GM19238 (cell line): ENCODE measurements around the gene SIGLECL1.

Source experiments
- DNase-seq: peaks from one replicate; pipeline ENCODE4 v3.0.0; 2011; ENCODE audit warnings: low spot score; ENCODE audit not compliant: insufficient read length

Gene SIGLECL1

DNA sequence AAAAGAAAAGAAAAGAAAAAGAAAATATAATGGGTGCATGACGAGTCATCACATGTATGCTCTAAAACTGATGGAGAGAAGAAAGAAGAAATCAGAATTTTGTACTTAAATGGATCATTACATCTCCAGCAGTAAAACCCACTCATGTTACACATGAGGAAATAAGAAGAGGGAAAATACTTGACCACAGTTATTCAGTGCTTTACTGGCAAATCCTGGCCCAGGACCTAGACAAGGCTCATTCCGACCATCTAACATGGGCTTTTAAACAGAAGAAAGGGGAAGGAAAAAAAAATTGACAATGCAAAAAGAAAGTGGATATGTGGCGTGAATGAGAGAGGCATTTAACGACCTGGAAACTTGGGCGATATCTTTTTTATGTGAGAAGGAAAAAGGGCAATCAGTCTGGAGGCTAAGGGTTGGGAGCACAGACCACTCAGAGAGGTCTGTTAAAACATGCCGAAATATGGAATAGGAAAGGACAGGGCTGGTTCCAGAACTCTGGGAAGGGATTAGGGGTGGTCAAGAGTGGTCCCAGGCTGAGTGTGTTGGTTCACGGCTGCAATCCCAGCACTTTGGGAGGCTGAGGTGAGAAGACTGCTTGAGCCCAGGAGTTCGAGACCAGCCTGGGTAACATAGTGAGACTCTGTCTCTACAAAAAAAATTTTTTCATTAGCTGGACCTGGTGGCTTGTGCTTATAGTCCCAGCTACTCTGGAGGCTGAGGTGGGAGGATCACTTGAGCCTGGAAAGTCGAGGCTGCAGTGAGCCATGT is 1.6 kb downstream of the SIGLECL1 start:
- DNase-seq = no peak

DNA sequence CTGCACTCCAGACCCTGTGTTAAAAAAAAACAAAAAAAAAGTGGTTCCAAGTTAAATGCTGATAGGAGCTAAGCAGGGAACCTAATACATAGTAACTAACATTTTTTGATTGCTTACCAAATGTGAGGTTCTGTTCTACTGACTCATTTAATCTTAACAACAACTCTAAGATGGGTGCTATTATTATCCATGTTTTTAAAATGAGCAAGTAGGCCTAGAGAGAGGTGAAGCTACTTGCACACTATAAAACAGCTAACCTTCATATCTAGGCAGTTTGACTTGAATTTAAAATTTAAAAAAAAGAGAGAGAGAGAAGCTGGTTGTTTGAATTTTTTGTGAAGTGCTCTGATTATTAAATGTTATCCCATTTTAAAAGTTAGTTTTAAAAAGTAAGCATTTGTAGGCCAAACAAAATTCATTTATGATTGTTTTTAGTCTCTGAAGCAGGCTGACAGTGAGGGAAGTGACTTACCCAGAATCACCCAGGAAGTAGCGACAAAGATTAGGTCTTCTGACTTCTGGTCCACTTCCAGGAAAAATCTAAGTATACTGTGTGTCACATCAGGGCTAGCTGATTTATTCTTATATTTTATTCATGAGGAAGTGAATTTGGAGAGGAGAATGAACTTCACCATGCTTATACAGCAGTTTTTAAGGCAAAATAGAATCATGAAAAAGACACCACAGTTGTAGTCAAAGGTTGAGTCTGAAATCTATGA is 2.4 kb downstream of the SIGLECL1 start:
- DNase-seq = no peak

GRCh38 chr19:51256155-51256625 is 5.3 kb downstream of the SIGLECL1 start:
- DNase-seq = no peak

- DNase-seq = no peak
These were observed 6.6 kb downstream of the SIGLECL1 start for GRCh38 chr19:51257471-51257870.

- no peak for DNase-seq
These were observed 7.6 kb downstream of the SIGLECL1 start for GRCh38 chr19:51258165-51259160.

DNA sequence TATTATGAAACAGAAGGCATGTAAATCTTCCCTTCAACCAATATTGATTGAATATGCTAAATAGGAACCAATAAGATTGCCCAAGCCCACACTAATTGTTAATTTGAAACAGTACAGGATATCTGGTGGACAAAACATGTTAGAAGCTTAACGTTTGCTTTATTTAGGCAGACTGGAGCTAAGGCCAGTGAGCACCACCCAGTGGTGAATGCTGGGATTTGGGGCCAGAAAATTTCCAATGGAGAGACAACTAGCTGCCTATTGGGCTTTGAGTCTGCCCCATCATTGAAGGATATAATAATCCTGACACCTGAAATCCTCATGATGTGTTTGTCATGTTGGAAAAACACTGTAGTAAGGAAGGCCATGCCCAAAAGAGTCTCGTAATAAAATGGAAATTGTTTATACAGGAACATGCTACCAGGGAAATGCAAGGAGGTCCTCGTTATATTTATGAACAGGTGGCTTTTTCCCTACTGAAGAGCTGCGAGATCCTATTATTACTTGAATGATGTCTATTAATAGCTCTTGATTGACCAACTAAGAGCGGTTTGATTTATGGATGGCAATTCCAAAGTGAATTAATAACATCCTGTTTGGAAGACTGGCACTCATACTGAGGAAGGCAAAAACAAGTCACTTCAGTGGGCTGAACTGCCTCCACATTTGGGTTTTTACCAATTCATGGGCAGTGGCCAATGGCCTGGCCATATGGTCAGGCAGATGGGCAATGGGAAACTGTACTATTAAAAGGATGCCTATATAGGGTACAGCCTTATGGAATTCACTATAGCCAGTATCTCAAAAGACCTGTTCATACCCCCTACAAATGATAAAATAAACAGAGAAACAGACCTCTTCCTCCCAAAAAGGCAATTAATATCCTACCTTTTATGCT is 8.7 kb downstream of the SIGLECL1 start:
- DNase-seq = peak; percentile 25

DNA sequence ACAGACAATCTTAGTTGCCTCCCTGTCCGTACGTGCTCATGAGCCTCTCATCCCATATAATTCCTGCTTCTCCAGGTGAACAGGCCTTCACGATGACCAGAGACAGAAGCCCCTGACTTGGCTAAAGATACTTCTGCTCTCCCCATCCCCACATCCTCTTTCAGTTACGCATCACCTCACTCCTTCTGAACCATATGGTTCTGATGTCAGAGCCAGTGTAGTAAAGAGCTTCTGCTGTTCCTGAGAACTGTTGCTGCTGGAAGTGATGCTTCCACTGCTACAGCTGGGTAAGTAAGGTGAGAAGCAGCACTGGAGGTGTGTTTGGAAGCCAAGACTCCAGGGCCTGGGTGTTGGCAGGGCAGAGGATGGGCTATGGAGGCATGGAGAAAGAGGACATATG is 12.9 kb downstream of the SIGLECL1 start:
- no peak for DNase-seq

DNA sequence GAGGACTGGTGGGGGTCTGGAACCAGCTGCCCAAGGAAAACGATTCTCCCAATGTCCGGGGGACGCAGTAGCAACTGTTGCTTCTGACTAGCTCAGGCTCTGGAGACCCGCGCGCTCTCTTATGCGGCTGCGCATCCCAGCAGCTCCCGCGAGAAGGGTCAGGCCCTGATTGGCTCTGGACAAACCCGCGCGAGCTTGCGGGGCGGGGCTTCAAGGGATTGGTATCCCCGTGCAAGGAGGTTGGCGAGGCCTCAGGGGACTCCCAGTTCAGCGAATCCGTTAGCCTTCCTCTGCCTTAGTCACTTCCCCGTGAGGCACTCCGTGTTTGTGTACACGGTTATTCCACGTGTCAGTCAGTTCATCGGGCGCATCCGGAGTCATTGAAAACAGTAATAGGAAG is 20.2 kb downstream of the SIGLECL1 start:
- no peak for DNase-seq

DNA sequence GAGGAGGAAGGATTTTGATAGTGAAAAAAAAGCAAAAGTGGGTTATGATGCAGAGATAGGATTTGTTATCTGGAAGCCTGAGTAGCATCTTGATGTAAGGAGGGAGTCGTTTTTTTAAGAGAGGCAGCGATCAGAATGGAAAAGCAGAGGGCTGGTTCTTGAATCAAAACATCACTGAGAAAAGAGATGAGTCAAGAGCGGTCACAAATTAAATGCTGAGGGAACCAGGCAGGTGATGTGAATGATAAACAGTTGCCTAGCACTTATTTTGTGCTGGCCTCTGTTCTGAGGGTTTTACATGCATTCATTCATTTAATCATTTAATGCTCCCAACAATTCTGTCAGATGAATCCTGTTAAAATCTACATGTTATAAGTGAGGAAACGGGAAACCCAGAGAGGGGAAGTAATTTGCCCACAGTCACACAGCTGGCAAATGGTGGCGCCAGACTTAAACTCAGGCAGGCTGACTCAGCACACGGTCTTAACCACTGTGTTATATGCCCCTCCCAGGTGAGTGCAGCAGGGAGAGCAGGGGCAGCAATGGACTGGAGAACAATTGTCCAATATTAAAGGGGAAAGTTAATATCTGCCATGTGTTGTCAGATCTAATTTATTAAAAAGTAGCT is 21.4 kb downstream of the SIGLECL1 start:
- DNase-seq = no peak

GRCh38 chr19:51274049-51274770 is 23.3 kb downstream of the SIGLECL1 start:
- DNase-seq = no peak

- no peak for DNase-seq
These were observed 26.2 kb downstream of the SIGLECL1 start for GRCh38 chr19:51277112-51277511.

DNA sequence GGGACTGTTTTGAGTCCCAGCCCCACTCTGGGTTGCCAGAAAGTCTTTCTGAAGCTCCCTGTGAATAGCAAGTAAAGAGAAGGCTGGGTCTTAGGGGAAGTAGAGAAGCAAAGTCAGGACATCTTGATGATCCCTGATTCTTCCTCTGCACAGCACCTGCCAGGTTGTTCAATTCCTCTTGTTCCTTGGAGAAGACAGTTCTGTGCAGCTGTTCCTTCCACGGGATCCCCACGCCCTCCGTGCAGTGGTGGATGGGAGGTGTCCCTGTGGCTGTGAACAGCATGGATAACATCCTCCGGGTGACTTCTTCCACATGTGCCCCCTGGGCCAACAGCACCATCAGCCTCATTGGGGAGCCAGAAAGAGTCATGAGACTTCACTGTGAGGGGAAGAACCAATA is 31.5 kb downstream of the SIGLECL1 start:
- DNase-seq = no peak

GRCh38 chr19:51285682-51286081 is 34.8 kb downstream of the SIGLECL1 start:
- DNase-seq = no peak

DNA sequence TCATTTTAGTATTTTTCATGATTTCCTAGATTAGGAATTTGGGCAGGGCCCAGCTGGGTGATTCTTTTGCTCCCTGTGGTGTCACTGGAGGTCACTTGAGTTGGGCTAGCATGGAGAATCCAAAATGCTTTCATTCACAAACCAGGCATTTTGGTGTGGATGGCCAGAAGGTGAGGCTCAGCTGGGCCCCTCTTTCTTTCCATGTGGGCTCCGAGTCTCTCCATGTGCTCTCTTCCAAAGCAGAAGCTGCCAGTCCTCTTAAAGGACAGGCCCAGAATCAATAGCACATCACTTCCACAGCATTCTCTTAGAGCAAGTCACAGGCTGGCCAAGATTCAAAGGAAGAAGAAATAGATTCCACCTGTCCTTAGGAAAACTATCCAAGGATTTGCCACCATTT is 38.8 kb downstream of the SIGLECL1 start:
- DNase-seq = no peak

- no peak for DNase-seq
These were observed 42.1 kb downstream of the SIGLECL1 start for GRCh38 chr19:51292971-51293370.

DNA sequence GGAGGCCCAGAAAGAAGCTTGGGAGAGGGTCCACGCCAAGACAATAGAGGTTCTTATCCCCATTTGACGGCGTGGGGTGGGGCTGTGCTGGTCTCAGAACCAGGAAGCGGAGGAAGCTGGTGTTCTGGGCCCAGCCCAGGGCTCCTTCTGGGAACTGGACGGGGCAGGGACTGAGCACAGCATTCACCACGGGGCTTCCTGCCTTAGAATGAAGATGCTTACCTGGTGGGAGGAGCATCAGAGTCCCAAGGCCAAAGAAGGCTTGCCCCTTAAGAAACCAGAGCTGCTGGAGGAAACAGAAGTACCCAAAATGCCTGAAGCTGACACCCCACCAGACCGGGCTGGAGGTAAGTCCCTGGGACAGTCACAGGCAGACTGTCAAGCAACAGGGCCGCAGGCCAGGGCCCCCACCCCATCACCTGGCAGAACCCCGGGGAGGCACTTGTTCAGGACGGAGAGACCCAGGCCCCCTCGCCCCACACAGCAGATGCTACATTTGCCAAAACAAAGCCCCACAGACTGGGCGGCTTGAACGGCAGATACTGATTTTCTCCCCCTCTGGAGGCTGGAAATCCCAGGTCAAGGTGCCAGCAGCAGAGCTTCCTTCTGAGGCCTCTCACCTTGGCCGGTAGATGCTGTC is 42.8 kb downstream of the SIGLECL1 start:
- DNase-seq = no peak

DNA sequence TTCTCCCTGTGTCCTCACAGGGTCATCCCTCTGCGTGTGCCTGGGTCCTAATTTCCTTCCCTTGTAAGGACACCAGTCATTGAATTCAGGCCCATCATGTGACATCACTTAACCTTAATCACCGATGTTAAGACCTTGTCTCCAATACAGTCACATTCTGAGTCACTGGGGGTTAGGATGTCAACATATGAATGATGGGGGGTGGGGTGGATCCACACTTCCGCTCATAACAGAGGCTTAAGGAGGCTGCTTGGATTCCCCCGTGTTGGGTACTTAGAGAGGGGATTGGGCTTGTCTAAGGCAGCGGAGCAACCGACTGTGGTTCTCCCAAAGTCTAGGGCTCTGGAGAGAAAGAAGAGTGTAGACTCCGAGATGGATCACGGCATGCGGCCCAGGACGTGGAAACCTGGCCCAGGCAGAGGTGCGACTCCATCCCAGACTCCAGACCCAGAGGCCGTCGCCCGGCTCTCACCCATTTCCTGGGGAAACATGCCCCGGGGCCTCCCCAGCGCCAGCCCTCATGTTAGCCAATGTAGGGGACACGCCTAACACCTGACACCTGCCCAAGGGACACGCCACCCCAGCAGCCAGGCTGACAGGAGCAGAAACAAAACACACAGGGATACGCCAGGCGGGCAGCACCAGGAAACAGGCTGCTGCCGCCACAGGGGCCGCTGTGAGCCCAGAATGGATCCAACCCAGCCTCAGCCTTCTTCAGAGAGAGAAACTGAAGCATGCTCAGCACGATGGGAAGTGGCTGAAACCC is 43.5 kb downstream of the SIGLECL1 start:
- DNase-seq = no peak

- DNase-seq = no peak
These were observed 44.1 kb downstream of the SIGLECL1 start for GRCh38 chr19:51294977-51295375.
